WERI-Rb-1 (cell line): Measurements from ENCODE around the gene MOV10.

Source experiments
- DNase-seq: peaks from one replicate; pipeline ENCODE4 v3.0.0-alpha.2; 2020
- H3K27ac ChIP-seq: fragments of 250-450 bp; sonication (Bioruptor Pico); 2 replicates; pipeline ENCODE4 v1.5.1; 2020; ENCODE audit warnings: mild to moderate bottlenecking, moderate library complexity
- H3K27me3 ChIP-seq: fragments of 250-450 bp; sonication (Bioruptor Pico); 2 replicates; pipeline ENCODE4 v1.5.1; 2021; ENCODE audit warnings: mild to moderate bottlenecking, low read depth, moderate library complexity; ENCODE audit not compliant: insufficient read depth, severe bottlenecking
- H3K36me3 ChIP-seq: fragments of 250-450 bp; sonication (Bioruptor Pico); 2 replicates; pipeline ENCODE4 v1.5.1; 2020; ENCODE audit warnings: mild to moderate bottlenecking, moderate library complexity
- H3K4me3 ChIP-seq: 2 replicates; pipeline ENCODE4 v1.5.1; 2011; ENCODE audit warnings: low read depth, mild to moderate bottlenecking, control low read depth, low read length
- H3K9me3 ChIP-seq: fragments of 250-450 bp; sonication (Bioruptor Pico); 2 replicates; pipeline ENCODE4 v1.5.1; 2021; ENCODE audit warnings: mild to moderate bottlenecking, moderate library complexity; ENCODE audit not compliant: severe bottlenecking
- TF ChIP-seq, protein P1 (sequence below): IDR thresholded peaks from 2 replicates; pipeline ENCODE4 v1.5.1; 2011; ENCODE audit warnings: low read depth, mild to moderate bottlenecking, control low read depth, inconsistent platforms, low read length

The MOV10 gene

DNA sequence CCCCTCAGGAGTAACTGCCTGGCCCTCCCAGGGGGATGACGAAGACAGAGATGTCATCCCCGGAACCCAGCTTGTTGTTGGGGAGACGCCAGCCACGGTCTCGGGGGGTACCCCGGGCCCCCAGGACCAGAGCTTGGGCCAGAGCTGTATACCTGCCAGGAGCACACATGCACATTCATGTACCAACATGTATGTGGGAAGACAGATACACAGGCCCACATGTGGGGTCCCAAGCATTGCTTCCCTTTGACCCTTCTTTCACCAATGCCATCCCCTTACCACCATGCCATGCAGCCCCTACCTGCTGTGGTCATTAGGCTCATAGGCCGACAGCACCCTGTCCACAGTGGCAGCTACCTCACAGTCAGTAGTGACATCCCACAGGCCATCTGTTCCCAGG is 35.7 kb downstream of the MOV10 start:
- TF ChIP-seq, protein P1, sequence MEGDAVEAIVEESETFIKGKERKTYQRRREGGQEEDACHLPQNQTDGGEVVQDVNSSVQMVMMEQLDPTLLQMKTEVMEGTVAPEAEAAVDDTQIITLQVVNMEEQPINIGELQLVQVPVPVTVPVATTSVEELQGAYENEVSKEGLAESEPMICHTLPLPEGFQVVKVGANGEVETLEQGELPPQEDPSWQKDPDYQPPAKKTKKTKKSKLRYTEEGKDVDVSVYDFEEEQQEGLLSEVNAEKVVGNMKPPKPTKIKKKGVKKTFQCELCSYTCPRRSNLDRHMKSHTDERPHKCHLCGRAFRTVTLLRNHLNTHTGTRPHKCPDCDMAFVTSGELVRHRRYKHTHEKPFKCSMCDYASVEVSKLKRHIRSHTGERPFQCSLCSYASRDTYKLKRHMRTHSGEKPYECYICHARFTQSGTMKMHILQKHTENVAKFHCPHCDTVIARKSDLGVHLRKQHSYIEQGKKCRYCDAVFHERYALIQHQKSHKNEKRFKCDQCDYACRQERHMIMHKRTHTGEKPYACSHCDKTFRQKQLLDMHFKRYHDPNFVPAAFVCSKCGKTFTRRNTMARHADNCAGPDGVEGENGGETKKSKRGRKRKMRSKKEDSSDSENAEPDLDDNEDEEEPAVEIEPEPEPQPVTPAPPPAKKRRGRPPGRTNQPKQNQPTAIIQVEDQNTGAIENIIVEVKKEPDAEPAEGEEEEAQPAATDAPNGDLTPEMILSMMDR = no peak
- no peaks in the 10 kb centered on the region for H3K9me3 ChIP-seq
- DNase-seq = no peak

DNA sequence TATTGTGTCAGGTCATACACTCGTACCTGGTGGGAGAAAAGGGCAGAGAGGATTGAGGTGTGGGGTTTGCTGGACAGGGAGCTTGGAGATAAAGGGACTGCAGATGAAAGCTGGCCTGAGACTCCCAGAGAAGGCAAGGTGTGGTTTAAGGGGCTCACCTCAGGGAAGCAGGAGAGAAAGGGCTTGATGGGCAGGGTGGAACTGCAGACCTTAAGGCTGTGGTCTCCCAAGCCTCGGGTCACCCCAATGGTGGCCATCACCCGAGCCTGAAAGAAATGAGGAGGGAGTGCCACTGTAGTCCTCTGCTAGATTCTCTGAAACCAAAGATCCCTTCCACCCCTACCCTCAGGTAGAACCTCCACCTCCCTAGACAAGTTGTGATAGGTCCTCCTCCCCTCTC is 36.1 kb downstream of the MOV10 start:
- TF ChIP-seq, protein P1 = no peak
- Histone ChIP-seq H3K9me3 (no peaks in the 10 kb centered on the region), H3K27me3 (peaks cover 12% of the 10 kb centered on the region), H3K4me3 (no peak overlapping the region), H3K27ac (no peak overlapping the region), H3K36me3 (no peaks in the 10 kb centered on the region)
- no peak for DNase-seq

More for the DNA sequence above, 35.7 kb downstream of the MOV10 start:
- no peak overlapping the region for H3K4me3 ChIP-seq
- H3K27ac ChIP-seq = no peak overlapping the region
- H3K27me3 ChIP-seq = peaks cover 12% of the 10 kb centered on the region
- H3K36me3 ChIP-seq = no peaks in the 10 kb centered on the region

DNA sequence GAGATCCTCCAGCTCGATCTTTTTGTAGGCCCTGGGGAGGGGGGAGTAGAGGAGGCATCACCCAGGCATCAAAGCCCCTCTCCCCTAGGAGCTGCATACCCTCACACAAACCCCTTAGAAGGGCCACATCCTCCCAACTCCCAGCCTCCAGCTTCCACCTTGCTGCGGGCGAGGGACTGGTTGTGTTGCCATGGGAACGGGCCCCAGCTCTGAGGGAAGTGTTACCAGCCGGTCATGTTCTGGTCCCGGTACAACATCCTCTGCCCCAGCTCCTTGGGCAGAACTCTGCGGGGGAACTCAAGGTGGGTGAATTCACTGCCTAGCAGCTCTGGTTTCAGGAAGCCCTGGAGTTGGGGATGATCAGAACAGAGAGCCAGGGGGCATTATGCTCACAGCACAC is 36.6 kb downstream of the MOV10 start:
- no peaks in the 10 kb centered on the region for H3K9me3 ChIP-seq
- H3K4me3 ChIP-seq = no peak overlapping the region
- peaks cover 12% of the 10 kb centered on the region for H3K27me3 ChIP-seq
- no peaks in the 10 kb centered on the region for H3K36me3 ChIP-seq
- DNase-seq = no peak
- TF ChIP-seq, protein P1 = no peak
- no peak overlapping the region for H3K27ac ChIP-seq

DNA sequence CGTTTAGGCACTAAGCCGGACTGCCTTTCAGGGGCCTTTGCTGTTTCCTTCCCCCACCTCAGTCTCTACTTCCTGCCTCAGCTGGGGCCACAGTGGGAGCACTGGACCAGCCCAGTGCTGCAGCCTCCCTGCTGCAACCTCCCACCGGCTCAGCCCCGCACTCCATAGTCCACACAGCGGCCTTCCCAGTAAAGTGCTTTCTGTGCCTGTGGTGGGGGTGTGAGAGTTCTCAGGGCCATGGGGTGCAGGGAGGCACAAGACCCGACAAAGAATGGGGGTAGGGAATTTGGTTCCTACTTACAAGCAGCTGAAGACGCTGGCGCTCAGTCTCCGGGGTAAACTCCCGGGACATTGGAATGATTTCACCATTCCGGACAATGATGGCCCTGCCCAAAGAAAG is 37.2 kb downstream of the MOV10 start:
- no peak overlapping the region for H3K27ac ChIP-seq
- H3K27me3 ChIP-seq = peaks cover 12% of the 10 kb centered on the region
- H3K9me3 ChIP-seq = no peaks in the 10 kb centered on the region
- no peak for DNase-seq
- TF ChIP-seq, protein P1 = no peak
- no peak overlapping the region for H3K4me3 ChIP-seq
- no peaks in the 10 kb centered on the region for H3K36me3 ChIP-seq

DNA sequence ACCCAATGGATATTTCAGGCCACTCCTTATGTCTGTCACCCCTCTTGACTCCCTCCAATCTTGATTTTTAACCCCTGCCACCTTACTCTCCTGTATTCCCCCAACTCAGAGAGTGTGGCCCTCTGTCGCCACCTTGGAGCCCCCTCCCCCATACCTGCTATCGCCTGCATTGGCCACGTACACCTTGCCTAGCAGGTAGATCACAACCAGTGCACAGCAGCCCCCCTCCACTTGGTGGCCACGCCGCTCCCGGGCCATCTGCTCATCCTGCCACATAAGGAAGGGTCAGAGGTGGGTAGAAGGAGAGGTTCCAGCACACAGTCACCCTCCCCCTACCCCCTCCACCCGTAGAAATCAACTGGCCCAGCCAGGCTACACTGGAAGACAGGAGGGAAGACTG is 37.7 kb downstream of the MOV10 start:
- Histone ChIP-seq H3K4me3 (no peak overlapping the region), H3K36me3 (no peaks in the 10 kb centered on the region), H3K27ac (no peak overlapping the region), H3K27me3 (peaks cover 12% of the 10 kb centered on the region), H3K9me3 (no peaks in the 10 kb centered on the region)
- TF ChIP-seq, protein P1 = no peak
- DNase-seq = no peak

DNA sequence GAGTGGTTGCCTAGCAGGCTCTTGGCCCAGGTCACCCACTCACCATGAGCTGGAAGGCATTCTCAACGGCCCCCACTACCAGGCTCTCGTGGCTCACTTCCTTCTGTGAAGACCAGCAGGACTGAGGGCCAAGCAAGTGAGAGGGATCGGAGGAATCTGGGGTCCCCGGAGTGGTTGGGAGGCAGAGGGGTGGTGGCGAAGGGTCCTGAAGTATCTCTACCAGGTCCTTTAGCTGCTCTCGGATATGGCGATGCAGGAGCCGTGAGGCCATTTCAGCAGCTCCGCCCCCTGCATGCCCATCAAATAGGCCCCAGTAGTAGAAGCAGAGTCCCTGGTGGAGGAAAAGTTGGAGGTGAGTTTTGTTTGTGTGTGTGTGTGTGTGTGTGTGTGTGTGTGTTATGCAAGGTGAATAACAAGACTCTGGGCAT is 38.3 kb downstream of the MOV10 start:
- peaks cover 12% of the 10 kb centered on the region for H3K27me3 ChIP-seq
- no peak overlapping the region for H3K27ac ChIP-seq
- TF ChIP-seq, protein P1 = no peak
- H3K36me3 ChIP-seq = no peaks in the 10 kb centered on the region
- no peak for DNase-seq
- H3K4me3 ChIP-seq = no peak overlapping the region
- no peaks in the 10 kb centered on the region for H3K9me3 ChIP-seq
